ENCODE results near the gene NKTR.

DNA sequence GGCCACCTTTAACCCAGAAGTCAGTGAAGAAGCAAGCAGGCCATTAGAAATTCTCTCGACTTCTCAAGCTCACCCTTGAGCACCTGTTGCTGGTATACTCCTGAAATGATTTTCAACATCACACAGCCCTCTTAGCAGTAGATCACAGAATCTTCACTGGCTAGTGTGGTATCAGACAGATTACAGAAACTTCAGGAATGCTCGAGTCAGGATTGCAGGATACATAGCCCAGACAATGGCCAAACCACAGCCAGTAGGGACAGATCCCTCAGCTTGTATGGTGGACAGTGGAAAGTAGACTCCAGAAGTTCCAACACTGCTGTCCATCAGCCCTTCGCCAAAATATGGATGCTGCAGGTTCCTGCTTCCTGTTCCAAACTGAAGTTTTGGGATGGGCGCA is 80.3 kb downstream of the NKTR start:
- TF ChIP-seq EZH2 (IDR thresholded peaks at IDR 0.05; ENCODE audit: insufficient read depth, poor library complexity, severe bottlenecking), result no peak
- no peak for TF ChIP-seq EZH2phosphoT487 (IDR thresholded peaks at IDR 0.05; ENCODE audit: insufficient read depth, low read depth)

Measured in GM23248 (cell line).